HG03103 (cell line): ENCODE measurements around the gene ICE1.
"Not testable (repeated sequence)": the region's sequence is repeated elsewhere in the genome, so short reads cannot be mapped to it uniquely, and the experiment has no call there.

Experiments used
- ATAC-seq: cut with Tn5 transposase; IDR thresholded peaks from one replicate; pipeline ENCODE4 v1.9.1; 2021; ENCODE audit warnings: low read depth; ENCODE audit not compliant: unreplicated experiment

Gene ICE1

GRCh38 chr5:5483350-5483749 lies 60.9 kb downstream of the ICE1 start:
- ATAC-seq = no peak

DNA sequence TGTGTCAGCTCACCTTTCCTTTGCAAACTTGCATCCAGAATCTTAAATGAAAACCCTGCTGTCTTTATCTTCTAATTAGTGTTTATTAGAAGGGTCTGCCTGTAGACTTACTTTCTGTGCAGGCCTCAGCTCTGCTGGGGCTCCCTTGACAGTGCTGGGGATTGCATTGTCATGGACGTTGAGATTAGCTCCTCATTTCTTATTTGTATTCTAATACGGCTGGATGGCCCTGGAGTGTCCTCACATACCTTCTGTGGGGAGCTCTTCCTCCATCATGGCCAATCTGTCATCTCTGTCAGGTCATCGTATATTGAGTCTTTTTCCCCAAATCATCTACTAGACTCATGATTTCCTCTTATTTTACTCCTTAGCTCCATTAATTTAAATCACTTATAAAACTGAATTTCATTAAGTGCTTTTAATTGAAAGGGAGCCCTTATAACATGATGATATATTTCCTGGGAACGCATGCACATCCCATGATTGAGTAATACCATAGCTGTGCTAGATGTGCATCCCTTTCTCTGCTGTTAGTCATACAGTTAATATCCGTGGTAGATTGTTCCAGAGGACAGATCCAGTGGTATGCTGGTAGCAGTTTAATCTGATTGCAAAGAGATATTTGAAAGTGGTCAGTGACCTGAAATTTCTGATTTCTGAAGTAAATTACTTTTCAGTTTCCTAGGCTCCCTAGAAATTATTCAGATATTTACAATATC lies 61.6 kb downstream of the ICE1 start:
- no peak for ATAC-seq

DNA sequence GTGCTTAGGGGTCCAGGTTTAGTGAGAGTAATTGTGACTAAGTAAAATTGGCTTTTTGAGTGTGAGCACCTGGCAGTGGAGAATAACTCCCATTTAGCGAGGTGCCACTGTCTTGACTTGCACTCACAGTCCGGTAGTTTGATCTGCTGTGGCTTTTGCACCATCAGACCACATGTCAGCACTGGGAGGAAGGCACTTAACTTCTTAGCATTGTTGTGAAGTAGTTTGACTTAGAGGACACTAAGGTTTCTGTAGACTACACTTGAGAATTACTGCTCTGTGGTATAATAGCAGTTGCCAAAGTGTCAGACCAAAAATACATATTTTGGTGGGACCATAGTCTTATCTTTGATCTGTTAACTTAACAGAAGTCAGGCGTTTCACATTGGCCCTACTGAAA lies 63.6 kb downstream of the ICE1 start:
- no peak for ATAC-seq

DNA sequence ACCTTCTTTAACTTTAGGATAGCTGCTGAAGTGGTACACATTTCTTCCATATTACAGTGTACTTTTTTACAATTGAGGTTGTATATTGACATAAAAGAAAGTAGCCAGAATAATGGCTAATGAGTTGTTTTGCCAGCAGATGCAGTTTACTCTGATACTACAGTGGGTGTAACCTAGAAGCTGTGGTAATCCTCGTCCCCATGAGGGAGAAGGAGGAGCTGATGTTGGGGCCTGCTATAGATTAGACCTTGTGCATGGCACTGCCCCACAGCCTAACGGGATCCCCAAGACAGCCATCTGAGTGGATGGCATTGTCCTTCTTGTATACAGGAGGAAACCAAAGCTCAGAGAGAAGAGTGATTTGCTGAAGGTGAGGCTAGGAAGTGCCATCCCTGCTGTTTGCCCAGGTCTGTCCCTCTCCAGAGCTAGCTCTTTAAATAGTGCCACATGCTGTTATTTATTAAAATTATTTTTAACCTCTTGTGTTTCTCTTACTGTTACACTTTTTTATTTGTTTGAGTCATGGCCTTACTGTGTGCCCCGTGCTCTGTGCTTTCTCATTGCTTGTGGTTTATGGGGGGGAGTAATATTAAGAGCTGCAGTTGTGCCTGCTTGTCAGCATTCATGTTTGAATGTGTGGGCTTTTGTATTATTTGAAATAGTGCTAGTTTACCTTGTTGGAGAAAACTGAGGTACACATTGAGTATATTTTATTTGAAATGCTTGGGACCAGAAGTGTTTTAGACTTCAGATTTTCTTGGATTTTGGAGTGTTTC lies 65.3 kb downstream of the ICE1 start:
- no peak for ATAC-seq

GRCh38 chr5:5490774-5491347 lies 68.4 kb downstream of the ICE1 start:
- no peak for ATAC-seq

GRCh38 chr5:5492087-5492933 lies 69.8 kb downstream of the ICE1 start:
- ATAC-seq = peak; percentile 36

GRCh38 chr5:5492934-5493271 lies 70.4 kb downstream of the ICE1 start:
- not testable (repeated sequence) for ATAC-seq

DNA sequence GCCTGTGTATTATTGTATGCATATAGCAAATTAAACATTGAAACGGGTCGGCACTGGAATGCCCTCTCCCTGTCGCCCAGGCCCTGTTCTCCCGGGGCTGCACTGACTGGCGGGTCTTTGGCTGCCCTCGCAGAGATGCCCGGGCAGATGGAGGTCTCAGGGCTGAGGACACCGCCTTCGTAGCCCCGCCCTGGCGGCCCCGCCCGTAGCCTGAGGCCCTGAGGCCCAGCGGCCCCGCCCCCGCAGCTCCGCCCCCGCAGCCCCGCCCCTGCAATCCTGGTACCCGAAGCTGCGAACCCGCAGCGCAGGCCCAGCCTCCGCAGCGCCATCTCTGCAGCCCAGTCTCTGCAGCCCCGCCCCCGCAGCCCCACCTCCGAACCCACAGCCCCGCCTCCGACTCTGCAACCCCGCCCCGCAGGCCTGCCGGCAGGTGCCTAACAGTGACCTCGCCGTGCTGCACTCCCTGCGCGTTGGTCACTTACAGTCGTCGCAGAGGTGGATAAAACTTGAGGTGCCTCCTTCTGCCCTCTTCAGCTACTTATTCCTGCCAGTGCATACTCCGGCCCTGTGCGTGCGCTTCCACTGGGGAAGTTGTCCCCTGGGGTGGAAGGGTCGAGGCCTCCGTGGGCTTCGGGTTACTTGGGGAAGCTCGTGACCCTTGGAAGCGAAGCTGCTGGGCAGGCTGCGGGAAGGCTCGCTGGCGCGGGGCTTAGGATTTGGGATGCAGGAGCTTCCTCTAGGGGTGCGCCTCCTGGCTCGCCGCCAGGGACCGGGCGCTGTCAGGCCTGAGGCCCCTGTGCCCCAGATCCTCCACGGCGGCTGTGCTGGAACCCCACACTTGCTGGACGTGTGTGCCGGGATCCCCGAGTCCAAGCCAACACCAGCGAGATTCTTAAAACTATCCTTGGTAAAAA lies 72.3 kb downstream of the ICE1 start:
- peak; percentile 84 for ATAC-seq

DNA sequence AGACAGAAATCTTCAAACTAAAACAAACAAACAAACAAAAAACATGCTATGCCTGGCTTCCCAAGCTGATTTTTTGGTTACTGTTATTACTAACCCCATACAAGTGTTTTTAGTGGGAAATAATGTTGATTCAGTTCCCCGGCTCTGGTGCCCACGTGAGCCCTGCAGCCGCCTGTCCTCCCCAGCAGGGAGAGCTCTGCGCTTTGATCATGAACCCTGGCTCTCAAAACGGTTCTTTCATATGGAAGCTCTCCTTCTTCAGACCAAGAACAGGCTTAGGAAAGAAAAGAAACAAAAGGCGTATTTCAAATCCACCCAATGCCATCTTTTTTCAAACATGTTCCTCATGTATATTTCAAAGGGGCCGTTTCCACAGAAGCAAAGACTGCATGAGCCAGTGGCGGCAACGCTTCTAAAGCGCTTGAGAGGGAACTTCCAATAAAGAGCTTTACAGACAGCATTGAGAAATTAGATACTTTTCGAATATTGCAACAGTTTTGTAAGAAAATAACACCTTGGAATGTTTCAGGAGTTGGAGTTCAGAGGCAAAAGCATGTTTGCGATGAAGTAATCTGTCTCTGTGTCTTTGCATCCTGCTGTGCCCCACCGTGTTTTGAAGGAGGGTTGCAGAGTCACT lies 74.8 kb downstream of the ICE1 start:
- no peak for ATAC-seq

- no peak for ATAC-seq
Observed at GRCh38 chr5:5499442-5499841, 77.0 kb downstream of the ICE1 start.

DNA sequence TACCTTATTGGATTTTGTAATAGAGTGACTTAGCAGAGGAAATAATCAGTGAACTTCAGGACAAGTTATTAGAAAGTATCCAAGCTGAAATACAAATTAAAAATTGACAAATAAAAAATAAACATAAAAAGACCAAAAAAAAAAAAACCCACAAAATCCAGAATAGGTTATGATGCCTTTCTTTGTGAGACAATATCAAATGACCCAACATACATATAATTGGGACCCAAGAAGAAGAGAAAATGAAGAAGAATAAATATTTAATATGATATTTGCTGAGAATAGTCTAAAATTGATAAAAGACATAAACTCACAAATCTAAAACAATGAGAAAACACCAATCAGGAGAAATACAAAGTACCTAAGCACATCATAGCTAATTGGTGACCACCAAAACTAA lies 81.8 kb downstream of the ICE1 start:
- no peak for ATAC-seq

- no peak for ATAC-seq
Observed at GRCh38 chr5:5505815-5506214, 83.3 kb downstream of the ICE1 start.

DNA sequence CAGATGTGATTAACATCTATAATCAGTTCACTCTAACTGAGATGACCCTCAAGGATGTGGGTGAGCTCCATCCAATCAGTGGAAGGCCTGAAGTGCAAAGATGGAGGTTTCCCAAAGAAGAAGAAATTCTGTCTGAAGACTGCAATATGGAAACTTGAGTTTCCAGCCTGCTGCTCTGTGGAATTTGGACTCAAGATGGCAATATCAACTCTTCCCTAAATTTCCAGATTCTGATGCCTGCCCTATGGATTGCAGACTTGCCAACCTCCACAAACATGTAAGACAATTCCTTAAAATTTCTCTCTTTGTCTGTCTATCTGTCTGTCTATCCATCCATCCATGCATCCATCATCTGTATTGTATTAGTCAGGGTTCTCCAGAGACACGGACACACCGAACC lies 85.9 kb downstream of the ICE1 start:
- ATAC-seq = no peak

- ATAC-seq = no peak
Observed at GRCh38 chr5:5511904-5512416, 89.5 kb downstream of the ICE1 start.

DNA sequence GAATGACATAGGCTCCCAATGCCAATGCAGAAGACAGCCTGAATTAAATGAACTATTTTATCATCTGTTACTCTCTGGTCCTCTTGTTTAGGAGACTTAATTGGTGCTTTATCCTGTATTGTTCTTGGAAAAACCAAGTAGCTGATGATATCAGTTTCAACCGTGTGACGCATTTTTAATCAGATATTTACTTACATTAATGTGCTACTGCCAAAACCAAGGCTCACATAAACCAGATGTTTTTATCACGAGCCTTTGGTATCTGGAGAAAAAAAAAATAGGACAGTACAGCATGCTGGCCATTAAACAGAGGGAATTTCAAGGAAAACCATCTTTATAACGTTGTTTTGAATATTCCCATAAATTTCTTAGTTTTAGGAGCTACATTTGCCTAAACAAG lies 90.1 kb downstream of the ICE1 start:
- ATAC-seq = no peak

DNA sequence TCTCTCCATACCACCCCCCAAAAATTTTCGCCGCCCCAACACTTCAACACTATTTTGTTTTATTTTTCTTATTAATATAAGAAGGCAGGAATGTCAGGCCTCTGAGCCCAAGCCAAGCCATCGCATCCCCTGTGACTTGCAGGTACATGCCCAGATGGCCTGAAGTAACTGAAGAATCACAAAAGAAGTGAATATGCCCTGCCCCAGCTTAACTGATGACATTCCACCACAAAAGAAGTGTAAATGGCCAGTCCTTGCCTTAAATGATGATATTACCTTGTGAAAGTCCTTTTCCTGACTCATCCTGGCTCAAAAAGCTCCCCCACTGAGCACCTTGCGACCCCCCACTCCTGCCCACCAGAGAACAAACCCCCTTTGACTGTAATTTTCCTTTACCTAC lies 98.1 kb downstream of the ICE1 start:
- not testable (repeated sequence) for ATAC-seq

GRCh38 chr5:5521029-5521428 lies 98.6 kb downstream of the ICE1 start:
- ATAC-seq = no peak

DNA sequence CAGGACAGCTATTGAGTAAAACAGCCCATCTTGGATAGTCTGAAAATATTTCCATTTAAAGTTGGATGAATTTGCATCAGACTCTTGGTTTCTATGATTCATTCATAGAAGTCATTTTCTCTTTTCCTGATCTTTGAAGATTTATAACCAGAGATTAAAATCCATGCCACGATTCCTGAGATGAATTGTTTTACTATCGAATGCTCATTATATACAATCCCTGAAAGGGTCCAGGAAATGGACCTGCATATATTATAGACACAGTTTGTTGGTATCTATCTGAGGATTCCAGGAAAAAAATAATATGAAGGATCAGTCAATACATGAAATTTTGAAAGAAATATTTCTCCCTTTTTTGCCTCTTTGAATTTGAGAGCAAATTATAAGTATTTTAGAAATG lies 99.0 kb downstream of the ICE1 start:
- no peak for ATAC-seq

- no peak for ATAC-seq
Observed at GRCh38 chr5:5522336-5522735, 99.9 kb downstream of the ICE1 start.
